Effector memory CD8-positive, alpha-beta T cell (primary cell): Measurements from ENCODE around the gene TRIM62.
"Not testable (repeated sequence)": the region's sequence is repeated elsewhere in the genome, so short reads cannot be mapped to it uniquely, and the experiment has no call there.

Experiments used
- ATAC-seq: fragments of 150-1000 bp; cut with Tn5 transposase; replicated peaks from 2 replicates; pipeline ENCODE4 v1.10.0; 2021; ENCODE audit warnings: mild to moderate bottlenecking, moderate library complexity
- DNase-seq, 3 experiments: peaks; one replicate each; pipeline ENCODE4 v3.0.0; 2021
- H3K27ac Mint-ChIP-seq, 2 donors: one replicate each; pipeline ENCODE4 v1.8.0; 2022; ENCODE audit warnings: mild to moderate bottlenecking in 2 of 2, mixed read lengths in 2 of 2, moderate library complexity in 2 of 2
- H3K27me3 Mint-ChIP-seq, 2 donors: one replicate each; pipeline ENCODE4 v1.8.0; 2022; ENCODE audit warnings: mixed read lengths in 2 of 2
- H3K36me3 Mint-ChIP-seq: one replicate; pipeline ENCODE4 v1.8.0; 2022; ENCODE audit warnings: mild to moderate bottlenecking, moderate library complexity, mixed read lengths; ENCODE audit not compliant: insufficient read depth
- H3K4me1 Mint-ChIP-seq, 2 donors: one replicate each; pipeline ENCODE4 v1.8.0; 2022; ENCODE audit warnings: low read depth in 2 of 2, mixed read lengths in 2 of 2
- H3K4me3 Mint-ChIP-seq, 2 donors: one replicate each; pipeline ENCODE4 v1.8.0; 2022; ENCODE audit warnings: mild to moderate bottlenecking in 2 of 2, mixed read lengths in 2 of 2, moderate library complexity in 2 of 2
- H3K9me3 Mint-ChIP-seq, 2 donors: one replicate each; pipeline ENCODE4 v1.8.0; 2022; ENCODE audit warnings: mixed read lengths in 2 of 2

The TRIM62 gene

DNA sequence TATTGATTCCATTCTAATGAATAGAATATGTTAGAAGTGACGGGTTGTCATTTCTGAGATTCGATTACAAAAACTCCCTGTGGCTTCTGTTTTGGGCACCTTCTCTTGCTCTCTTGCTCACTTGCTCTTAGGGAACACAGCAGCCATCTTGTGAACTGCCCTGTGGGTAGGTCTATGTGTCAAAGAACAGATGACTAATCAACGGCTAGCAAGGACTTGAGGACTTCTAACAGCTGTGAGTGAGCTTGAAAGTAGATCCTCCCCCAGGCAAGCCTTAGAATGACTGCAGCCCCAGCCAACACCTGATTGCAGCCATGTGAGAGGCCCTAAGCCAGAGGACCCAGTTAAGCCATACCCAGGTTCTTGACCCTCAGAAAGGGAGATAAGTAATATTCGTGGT lies 51.5 kb downstream of the TRIM62 start:
- DNase-seq: no peak

DNA sequence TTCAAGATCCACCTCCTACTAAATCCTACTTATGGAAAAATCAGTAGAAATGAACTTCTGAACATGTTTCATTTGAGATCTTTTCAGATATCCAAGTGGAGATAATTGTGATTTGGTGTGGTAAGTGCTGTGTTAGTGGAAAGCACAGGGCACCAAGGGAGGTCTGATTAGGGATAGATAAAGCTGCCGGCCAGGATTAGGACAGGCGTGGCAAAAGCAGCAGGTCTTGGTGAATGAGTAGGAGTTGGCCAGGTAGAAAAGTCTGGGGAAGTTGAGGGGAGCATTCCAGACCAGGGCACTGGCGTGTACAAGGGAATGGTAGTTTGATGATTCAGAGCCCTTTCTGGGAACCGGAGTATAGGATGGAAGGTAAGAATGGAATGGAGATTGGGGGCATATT lies 53.1 kb downstream of the TRIM62 start:
- Mint-ChIP-seq H3K4me1 (peaks cover 32 to 49% of the 10 kb centered on the region in 2 donors), H3K36me3 (peaks cover 18% of the 10 kb centered on the region), H3K4me3 (peak overlapping the region; percentile 89 to 90), H3K9me3 (no peaks in the 10 kb centered on the region), H3K27ac (peak overlapping the region; percentile 91 to 92), H3K27me3 (no peaks in the 10 kb centered on the region)
- ATAC-seq (no peak), DNase-seq (no peak)

More for the DNA sequence above, 51.5 kb downstream of the TRIM62 start:
- no peak for ATAC-seq
- Mint-ChIP-seq H3K27ac (peak overlapping the region; percentile 25 to 75), H3K4me3 (no peak overlapping the region), H3K36me3 (peaks cover 18% of the 10 kb centered on the region), H3K27me3 (no peaks in the 10 kb centered on the region), H3K9me3 (no peaks in the 10 kb centered on the region), H3K4me1 (peaks cover 32 to 48% of the 10 kb centered on the region in 2 donors)

DNA sequence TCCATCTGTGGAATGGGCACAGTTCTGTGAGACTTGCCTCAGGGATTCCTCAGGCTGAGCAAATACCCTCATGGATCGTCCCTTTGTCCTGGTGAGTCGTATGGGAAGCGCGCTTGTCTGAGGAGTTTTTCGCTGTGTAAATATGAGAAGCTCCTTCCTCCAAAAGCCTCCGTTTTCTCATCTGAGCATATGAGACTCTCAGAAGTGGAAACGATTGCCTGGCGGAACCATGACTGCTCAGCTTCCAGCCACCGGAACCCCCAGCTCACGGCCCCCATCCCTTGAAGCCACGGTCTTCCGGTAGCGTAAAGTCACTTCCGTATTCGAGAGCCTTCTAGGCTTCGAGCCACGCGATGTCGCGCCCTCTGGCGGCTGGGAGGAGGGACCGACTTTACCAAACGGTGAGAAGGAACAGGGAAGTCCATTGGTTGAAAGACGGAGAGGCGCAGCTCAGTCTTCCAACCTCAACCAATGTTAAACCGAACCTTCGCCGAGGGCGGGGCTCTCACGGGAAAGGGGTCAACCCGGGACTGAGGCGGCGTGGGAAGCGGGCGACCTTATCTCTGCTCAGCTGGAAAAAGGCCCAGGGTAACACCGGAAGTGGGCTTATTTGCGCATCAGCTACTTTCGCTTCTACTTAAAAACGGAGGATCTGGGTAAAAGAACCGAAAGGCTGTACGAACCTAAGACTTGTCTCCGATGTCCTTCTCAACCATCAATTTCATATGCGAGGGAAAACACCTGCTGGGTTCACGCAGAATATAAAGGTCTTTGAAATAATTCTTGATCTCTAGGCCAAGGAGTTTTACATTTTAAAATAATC lies 54.6 kb downstream of the TRIM62 start:
- H3K4me1 Mint-ChIP-seq: peaks cover 28 to 43% of the 10 kb centered on the region in 2 donors
- H3K27me3 Mint-ChIP-seq: no peaks in the 10 kb centered on the region
- no peaks in the 10 kb centered on the region for H3K9me3 Mint-ChIP-seq
- H3K27ac Mint-ChIP-seq: peak overlapping the region; percentile 91 to 92
- H3K36me3 Mint-ChIP-seq: peaks cover 18% of the 10 kb centered on the region
- ATAC-seq: peak; percentile 86
- peak; percentile 97 to 99 (median 97) for DNase-seq
- H3K4me3 Mint-ChIP-seq: peak overlapping the region; percentile 89 to 90

DNA sequence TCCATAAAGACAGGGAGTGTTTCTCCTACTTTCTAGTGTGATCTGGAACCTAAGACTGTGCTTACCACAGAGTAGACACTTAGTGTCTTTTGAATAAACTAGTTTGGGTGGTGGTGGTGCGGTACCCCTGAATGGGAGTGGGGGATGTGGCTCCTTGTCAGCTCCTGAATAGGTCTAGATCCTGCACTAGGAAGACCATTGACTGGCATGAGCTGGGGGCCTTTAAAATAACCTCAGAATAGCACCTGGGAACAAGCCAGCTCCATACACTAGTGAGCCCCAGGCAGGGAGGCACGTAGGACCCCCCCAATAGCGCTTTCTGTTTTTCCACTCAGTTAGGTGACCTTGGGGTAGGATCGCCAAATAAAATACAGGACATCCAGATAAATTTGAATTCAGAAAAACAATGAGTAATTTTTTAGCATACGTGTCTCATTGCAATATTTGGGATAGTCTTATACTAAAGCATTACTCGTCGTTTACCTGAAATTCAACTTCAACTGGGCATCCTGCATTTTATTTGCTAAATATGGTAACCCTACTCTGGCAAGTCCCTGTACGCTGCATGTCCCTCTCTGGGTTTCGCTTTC lies 55.3 kb downstream of the TRIM62 start:
- peaks cover 18% of the 10 kb centered on the region for H3K36me3 Mint-ChIP-seq
- peaks cover 28 to 37% of the 10 kb centered on the region in 2 donors for H3K4me1 Mint-ChIP-seq

DNA sequence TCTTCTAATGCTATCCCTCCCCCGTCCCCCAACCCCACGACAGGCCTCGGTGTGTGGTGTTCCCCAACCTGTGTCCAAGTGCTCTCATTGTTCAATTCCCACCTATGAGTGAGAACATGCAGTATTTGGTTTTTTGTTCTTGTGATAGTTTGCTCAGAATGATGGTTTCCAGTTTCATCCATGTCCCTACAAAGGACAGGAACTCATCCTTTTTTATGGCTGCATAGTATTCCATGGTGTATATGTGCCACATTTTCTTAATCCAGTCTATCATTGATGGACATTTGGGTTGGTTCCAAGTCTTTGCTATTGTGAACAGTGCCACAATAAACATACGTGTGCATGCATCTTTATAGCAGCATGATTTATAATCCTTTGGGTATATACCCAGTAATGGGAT lies 57.2 kb downstream of the TRIM62 start:
- H3K4me3 Mint-ChIP-seq, H3K27ac Mint-ChIP-seq, DNase-seq, H3K9me3 Mint-ChIP-seq, H3K27me3 Mint-ChIP-seq, ATAC-seq: not testable (repeated sequence)
- peaks cover 17 to 25% of the 10 kb centered on the region in 2 donors for H3K4me1 Mint-ChIP-seq
- peaks cover 18% of the 10 kb centered on the region for H3K36me3 Mint-ChIP-seq

More for the DNA sequence above, 55.3 kb downstream of the TRIM62 start:
- H3K27me3 Mint-ChIP-seq: no peaks in the 10 kb centered on the region
- DNase-seq (no peak), ATAC-seq (no peak)
- H3K27ac Mint-ChIP-seq: peak overlapping the region; percentile 91 to 92
- H3K4me3 Mint-ChIP-seq: peak overlapping the region; percentile 89 to 90
- no peaks in the 10 kb centered on the region for H3K9me3 Mint-ChIP-seq

DNA sequence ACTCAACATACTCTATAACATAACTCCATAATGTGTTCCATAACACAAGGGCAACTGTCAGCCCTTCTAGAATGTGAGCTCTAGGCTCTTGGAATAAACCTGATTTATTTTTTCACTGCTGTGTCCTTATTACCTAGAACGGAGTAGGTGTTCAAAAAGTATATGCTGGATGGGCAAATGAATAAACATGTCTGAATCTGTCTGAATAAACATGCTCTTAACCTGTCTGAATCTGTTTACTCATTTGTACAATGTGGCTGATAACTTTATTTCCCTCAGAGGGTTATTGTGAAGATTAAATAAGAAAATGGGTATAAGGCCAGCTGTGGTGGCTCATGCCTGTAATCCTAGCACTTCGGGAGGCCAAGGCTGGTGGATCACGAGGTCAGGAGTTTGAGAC lies 58.6 kb downstream of the TRIM62 start:
- no peaks in the 10 kb centered on the region for H3K27me3 Mint-ChIP-seq
- no peak overlapping the region for H3K4me3 Mint-ChIP-seq
- DNase-seq: no peak
- H3K36me3 Mint-ChIP-seq: peaks cover 17% of the 10 kb centered on the region
- H3K9me3 Mint-ChIP-seq: no peaks in the 10 kb centered on the region
- no peak for ATAC-seq
- H3K27ac Mint-ChIP-seq: peak overlapping the region in 1 of 2 donors; percentile 10
- peaks cover 11 to 17% of the 10 kb centered on the region in 2 donors for H3K4me1 Mint-ChIP-seq

DNA sequence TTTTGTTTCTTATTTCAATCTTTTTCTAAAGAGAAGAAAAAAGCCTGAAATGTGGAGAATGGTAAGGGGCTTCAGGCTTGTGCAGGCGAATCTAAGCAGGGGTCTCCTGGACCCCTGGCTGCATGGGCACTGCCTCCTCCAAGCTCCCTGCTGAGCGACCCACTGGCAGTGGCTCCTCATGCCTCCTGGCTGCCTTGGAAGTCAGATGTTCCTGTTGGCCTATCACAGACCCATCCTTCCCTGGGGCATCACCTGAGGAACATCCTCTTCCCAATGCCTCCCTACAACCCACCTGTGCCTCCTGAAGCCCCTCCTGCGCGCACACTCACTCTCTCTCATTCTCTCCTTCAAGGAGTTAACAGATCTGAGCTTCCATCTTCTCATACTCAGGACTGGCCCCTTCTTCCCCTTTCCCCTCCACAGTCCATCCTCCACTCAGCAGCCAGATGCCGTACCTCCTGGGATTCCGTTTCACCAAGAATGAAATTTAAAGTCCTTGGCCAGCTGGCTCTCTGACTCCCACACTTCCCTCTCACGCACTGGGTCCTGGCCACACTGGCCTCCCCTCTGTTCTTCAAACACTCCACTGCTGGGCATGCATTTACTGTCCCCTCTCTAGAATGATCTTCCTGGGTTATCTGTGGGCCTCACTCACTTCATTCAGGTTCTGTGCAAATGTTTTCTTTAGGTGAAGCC lies 59.2 kb downstream of the TRIM62 start:
- Mint-ChIP-seq H3K27ac (peak overlapping the region in 1 of 2 donors; percentile 10), H3K4me1 (peaks cover 11 to 17% of the 10 kb centered on the region in 2 donors), H3K27me3 (no peaks in the 10 kb centered on the region), H3K9me3 (no peaks in the 10 kb centered on the region), H3K36me3 (peaks cover 13% of the 10 kb centered on the region), H3K4me3 (no peak overlapping the region)
- ATAC-seq: no peak
- no peak for DNase-seq

DNA sequence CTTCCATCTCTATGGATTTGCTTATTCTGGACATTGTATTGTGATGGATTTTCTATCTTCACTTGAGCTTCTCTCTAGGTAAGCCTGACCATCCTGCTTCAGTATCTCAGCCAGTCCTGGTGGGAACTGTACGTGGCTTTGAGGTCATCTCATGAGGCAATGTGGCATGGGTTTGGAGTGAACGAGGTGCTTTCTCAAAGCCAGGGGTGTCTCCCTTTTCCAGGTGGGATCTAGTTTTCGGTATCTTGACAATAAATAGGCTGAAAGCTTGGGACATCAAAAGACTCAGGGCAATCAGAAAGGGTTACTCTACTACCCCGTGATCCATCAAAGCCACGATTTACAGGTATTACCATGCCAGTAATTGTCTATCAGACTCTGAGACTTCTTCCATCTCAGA lies 60.1 kb downstream of the TRIM62 start:
- ATAC-seq (no peak), DNase-seq (no peak)
- Mint-ChIP-seq H3K4me1 (peaks cover 6 to 14% of the 10 kb centered on the region in 2 donors), H3K9me3 (no peaks in the 10 kb centered on the region), H3K36me3 (peaks cover 4% of the 10 kb centered on the region), H3K27ac (no peak overlapping the region), H3K27me3 (no peaks in the 10 kb centered on the region), H3K4me3 (no peak overlapping the region)

DNA sequence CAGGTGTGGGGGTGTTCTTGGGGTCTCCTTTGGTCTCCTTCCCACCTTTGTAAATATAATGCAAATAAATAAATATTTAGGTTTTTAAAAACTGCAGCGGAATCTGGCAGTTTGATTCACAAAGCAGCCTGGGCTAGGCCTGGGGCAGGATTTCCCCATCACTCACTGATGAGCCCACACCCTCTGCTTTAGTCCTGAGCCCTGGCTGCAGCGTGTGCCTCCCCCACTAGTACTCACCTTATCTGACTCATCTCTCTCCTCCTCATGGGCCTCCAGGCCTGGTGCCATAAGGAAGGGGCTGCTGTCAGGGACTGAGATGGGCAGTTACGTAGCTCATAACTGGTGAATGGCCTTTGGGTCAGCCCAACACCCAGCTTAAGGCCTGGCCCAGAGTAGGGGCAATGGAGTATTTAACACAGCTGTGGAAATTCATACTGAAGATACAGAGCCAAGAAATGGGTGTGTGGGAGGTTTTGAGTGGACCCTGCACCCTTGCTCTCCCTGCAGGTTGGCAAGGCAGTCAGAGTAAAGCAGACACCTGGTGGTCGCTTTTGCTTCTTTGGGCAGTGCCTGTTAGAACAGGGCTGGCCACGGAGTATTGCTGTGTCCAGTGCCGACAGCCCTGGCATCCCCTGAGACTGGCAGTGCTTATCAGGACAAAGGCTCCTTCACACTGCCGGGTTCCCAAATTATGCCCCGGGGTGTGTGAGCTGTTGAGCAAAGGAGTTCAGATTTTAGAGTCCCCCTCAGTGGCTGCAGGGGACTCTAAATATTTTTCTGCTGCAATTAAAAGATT lies 61.2 kb downstream of the TRIM62 start:
- H3K36me3 Mint-ChIP-seq: peaks cover 3% of the 10 kb centered on the region
- H3K27me3 Mint-ChIP-seq: no peaks in the 10 kb centered on the region
- ATAC-seq (no peak), DNase-seq (no peak)
- H3K4me3 Mint-ChIP-seq: no peak overlapping the region
- H3K9me3 Mint-ChIP-seq: no peaks in the 10 kb centered on the region
- no peak overlapping the region for H3K27ac Mint-ChIP-seq
- peaks cover under 1 to 4% of the 10 kb centered on the region in 2 donors for H3K4me1 Mint-ChIP-seq

DNA sequence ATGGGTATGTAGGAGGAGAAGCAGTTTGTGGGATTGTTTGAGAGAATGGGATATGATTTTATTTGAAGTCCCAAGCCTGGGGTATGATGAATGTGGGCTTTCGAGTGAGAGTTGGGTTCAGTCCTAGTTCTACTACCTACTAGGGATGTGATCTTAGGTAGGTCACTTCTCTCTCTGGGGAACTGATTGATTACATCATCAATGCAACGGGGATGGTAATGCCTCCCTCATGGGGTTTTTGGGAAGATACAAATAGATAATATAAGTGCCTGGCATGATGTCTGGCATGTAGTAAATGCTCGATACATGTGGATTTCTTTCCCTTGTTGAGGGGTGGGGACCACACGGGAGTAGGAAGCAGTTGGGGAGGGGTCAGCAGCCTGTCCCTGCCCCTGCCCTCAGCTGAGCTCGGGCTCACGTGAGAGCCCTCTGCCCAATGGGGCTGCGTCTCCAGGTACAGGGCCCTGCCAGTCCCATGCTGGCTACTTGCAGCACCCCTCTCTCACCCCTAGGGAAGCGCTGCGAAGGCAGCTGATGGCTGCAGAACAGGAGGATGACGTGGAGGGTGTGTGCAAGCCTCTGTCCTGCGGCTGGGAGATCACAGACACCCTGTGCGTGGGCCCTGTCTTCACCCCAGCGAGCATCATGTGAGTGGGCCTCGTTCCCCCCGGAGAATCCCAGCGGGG lies 62.2 kb downstream of the TRIM62 start:
- H3K27me3 Mint-ChIP-seq: no peaks in the 10 kb centered on the region
- no peaks in the 10 kb centered on the region for H3K4me1 Mint-ChIP-seq
- no peak overlapping the region for H3K4me3 Mint-ChIP-seq
- H3K27ac Mint-ChIP-seq: no peak overlapping the region
- peaks cover 3% of the 10 kb centered on the region for H3K36me3 Mint-ChIP-seq
- H3K9me3 Mint-ChIP-seq: no peaks in the 10 kb centered on the region
- ATAC-seq (no peak), DNase-seq (no peak)

DNA sequence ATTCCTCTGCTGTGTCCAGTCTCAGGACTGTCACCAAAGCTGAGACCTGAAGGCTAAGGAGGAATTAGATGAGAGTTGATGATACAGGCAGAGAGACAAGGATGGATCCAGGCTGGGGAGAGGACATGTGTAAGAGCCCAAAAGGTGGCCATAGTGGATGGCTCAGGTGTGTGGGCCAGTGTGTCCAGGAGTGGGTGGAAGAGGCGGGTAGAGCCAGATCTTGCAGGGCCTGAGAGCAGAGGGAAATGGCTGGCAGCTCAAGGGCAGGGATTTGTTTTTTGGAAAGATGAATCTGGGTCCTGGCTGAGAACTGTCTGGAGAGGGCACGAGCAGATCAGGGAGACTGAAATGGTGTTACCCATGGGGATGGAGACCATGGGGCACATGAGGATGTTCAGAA lies 62.8 kb downstream of the TRIM62 start:
- Mint-ChIP-seq H3K36me3 (peaks cover 3% of the 10 kb centered on the region), H3K4me1 (no peaks in the 10 kb centered on the region), H3K27me3 (no peaks in the 10 kb centered on the region), H3K9me3 (no peaks in the 10 kb centered on the region), H3K27ac (no peak overlapping the region), H3K4me3 (no peak overlapping the region)
- ATAC-seq (no peak), DNase-seq (no peak)

DNA sequence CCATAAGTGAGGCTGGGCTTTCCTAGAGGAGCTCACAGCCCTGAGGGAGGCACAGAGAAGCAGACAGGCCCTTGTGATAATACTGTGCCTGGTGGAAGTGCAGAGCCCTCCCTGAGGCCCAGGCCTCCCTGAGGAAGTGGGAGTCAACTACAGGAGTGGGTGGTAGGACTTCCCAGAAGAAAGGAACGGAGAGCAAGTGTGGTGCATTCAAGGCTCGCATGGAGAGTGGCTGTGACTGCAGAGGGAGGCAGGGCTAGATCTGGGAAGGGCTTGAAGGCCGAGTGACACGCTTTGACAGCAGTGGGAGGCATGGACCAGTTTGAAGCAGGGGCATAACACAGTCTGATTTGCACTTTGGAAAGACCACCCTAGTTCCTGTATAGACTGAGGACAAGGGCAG lies 63.6 kb downstream of the TRIM62 start:
- ATAC-seq (no peak), DNase-seq (no peak)
- H3K36me3 Mint-ChIP-seq: peaks cover 3% of the 10 kb centered on the region
- no peak overlapping the region for H3K27ac Mint-ChIP-seq
- no peaks in the 10 kb centered on the region for H3K4me1 Mint-ChIP-seq
- H3K27me3 Mint-ChIP-seq: no peaks in the 10 kb centered on the region
- no peak overlapping the region for H3K4me3 Mint-ChIP-seq
- no peaks in the 10 kb centered on the region for H3K9me3 Mint-ChIP-seq
